Fibroblast of skin of right biceps (primary cell): ENCODE measurements around the gene SPTLC3.

Source experiments
- DNase-seq: peaks from one replicate; pipeline ENCODE4 v3.0.0-alpha.2; 2013

SPTLC3 gene

DNA sequence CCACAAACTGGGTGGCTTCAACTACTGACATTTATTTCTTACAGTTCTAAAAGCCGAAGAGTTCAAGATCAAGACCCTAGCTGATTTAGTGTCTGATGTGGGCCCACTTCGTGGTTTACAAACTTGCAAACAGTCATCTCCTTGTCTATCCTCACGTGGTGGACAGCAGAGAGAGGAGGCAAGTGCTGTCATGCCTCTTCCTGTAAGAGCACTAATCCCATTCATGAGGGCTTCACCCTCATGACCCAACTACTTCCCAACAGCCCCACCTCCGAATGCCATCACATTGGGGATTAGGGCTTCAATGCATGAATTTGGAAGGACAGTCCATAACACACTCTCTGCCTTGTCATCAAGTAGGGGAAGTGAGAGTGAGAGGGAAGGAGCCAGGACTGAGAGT is 196.7 kb downstream of the SPTLC3 start:
- no peak for DNase-seq

GRCh38 chr20:13205848-13206434 is 197.2 kb downstream of the SPTLC3 start:
- DNase-seq = no peak

DNA sequence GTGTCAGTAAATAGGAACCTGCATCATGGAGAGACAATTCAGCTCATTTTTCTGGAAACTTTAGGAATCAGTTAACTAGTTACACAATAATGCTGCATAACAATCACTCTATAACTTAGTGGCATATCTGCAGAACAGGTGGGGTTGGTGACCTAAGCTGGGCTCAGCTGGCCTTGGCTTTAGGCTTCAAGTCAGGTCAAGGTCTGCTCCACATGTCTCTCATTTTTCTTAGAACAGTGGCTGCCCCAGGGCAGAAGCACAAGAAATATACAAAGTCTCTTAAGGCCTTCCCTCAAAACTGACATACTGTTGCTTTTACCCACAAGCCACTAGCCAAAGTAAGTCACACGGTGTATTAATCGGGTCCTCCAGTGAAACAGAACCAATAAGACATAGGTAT is 198.2 kb downstream of the SPTLC3 start:
- no peak for DNase-seq

GRCh38 chr20:13211956-13212618 is 203.3 kb downstream of the SPTLC3 start:
- no peak for DNase-seq

DNA sequence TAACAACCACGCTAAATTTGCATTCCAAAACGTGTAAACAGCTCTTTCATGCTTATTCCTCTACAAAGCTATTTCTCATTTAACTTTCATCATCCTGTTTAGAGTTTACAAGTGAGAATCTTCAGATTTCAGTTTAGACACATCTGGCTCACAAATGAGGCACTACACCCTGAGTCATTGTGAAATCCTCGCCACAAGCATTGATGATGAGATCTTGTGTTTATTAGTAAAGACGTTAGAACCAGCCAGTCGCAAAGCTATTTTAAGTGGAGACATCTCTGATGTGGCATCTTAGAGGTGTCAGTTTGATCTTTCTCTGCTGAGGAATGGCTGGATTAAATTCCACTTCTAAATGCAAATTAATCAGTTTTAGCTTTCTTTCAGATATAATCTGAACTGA is 204.0 kb downstream of the SPTLC3 start:
- peak; percentile 59 for DNase-seq

DNA sequence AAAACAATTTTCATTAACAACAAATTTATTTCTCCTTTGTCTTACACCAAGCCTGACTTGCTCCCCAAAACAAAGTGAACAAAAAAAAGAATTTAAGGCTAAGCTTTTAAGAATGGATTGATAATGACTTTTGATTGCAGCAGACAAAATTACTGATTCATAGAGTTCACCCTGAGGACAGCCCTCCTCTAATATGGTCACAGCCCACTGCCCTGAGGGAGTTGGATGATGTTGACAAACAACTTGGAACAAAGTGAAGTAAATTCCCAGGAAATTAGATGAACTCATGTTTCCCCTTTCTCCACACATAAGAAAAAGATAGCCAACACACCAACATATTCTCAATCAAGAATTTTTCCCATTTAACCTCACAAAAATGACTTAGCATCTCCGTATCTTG is 204.6 kb downstream of the SPTLC3 start:
- peak; percentile 11 for DNase-seq

DNA sequence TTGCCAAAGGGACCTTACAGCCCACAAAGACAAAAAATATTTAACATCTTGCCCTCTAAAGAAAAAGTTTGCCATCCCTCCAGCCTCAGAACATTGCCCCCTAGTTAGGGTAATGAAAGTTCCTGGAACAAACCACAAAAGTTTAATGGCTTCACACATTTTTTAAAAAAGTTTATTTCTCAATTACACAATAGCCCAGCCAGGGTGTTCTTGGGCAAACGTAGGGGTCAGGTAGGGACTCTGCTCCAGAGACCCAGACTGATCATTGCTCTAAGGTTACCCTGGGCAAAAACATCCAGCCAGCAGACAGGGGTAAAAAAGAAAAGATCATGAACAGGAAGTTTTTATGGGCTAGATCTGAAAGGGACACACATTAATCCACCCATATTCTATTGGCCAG is 207.8 kb downstream of the SPTLC3 start:
- DNase-seq = no peak
